IPS-18c (cell line): ENCODE measurements around the gene MRPL2.
"Not testable (repeated sequence)": the region's sequence is repeated elsewhere in the genome, so short reads cannot be mapped to it uniquely, and the experiment has no call there.

Experiments used
- H3K4me3 ChIP-seq: 2 replicates; pipeline ENCODE4 v1.7.0; 2013; ENCODE audit warnings: low read depth, mild to moderate bottlenecking, low read length, moderate library complexity; ENCODE audit not compliant: insufficient read depth
- H3K9me3 ChIP-seq: one replicate; pipeline ENCODE4 v1.6.1; 2013; ENCODE audit warnings: mild to moderate bottlenecking, low read length, moderate library complexity; ENCODE audit not compliant: control insufficient read depth, insufficient read depth

The MRPL2 gene

GRCh38 chr6:43060755-43061633 lies 1.8 kb upstream of the MRPL2 start:
- Histone ChIP-seq H3K9me3 (peaks cover 2% of the 10 kb centered on the region), H3K4me3 (no peak overlapping the region)

- peak overlapping the region; percentile 86 for H3K4me3 ChIP-seq
- H3K9me3 ChIP-seq, result peaks cover 2% of the 10 kb centered on the region
Observed at GRCh38 chr6:43060034-43060754, 960 bp upstream of the MRPL2 start.

- peak overlapping the region; percentile 86 for H3K4me3 ChIP-seq
- peaks cover 2% of the 10 kb centered on the region for H3K9me3 ChIP-seq
Observed at GRCh38 chr6:43058531-43058930, 703 bp downstream of the MRPL2 start.

GRCh38 chr6:43055966-43056365 lies 3.3 kb downstream of the MRPL2 start:
- H3K9me3 ChIP-seq, result peaks cover 2% of the 10 kb centered on the region
- H3K4me3 ChIP-seq, result no peak overlapping the region

- H3K4me3 ChIP-seq, result peak overlapping the region; percentile 94; the same call in 1 of the 2 replicates
- H3K9me3 ChIP-seq, result peaks cover 2% of the 10 kb centered on the region
Observed at GRCh38 chr6:43054206-43054943, 4.9 kb downstream of the MRPL2 start.

- Histone ChIP-seq H3K9me3 (peaks cover 2% of the 10 kb centered on the region), H3K4me3 (peak within 1 kb of the TSS; percentile 94)
Observed at GRCh38 chr6:43053545-43054205, 5.6 kb downstream of the MRPL2 start, which contains the start of gene CUL7. CUL7 (minus strand) TSS chr6:43053851; CDS start chr6:43052788, 1,063 bp downstream.

- H3K9me3 ChIP-seq, result peaks cover 2% of the 10 kb centered on the region
Observed at GRCh38 chr6:43052842-43053544, 6.2 kb downstream of the MRPL2 start.

GRCh38 chr6:43052225-43052841 lies 6.9 kb downstream of the MRPL2 start:
- H3K4me3 ChIP-seq, result peak overlapping the region; percentile 94; the same call in 1 of the 2 replicates

More at GRCh38 chr6:43052842-43053544, 6.2 kb downstream of the MRPL2 start:
- H3K4me3 ChIP-seq, result peak overlapping the region; percentile 94

GRCh38 chr6:43050981-43051380 lies 8.3 kb downstream of the MRPL2 start:
- no peak overlapping the region for H3K4me3 ChIP-seq
- H3K9me3 ChIP-seq, result peaks cover 2% of the 10 kb centered on the region

More at GRCh38 chr6:43052225-43052841, 6.9 kb downstream of the MRPL2 start:
- peaks cover 2% of the 10 kb centered on the region for H3K9me3 ChIP-seq

- H3K9me3 ChIP-seq, result no peaks in the 10 kb centered on the region
Observed at GRCh38 chr6:43047998-43048397, 11.2 kb downstream of the MRPL2 start.

GRCh38 chr6:43045371-43045930 lies 13.8 kb downstream of the MRPL2 start:
- Histone ChIP-seq H3K4me3 (no peak overlapping the region), H3K9me3 (no peaks in the 10 kb centered on the region)

More at GRCh38 chr6:43047998-43048397, 11.2 kb downstream of the MRPL2 start:
- H3K4me3 ChIP-seq, result no peak overlapping the region

GRCh38 chr6:43043310-43043709 lies 15.9 kb downstream of the MRPL2 start:
- Histone ChIP-seq H3K9me3 (no peaks in the 10 kb centered on the region), H3K4me3 (no peak overlapping the region)

- H3K9me3 ChIP-seq, H3K4me3 ChIP-seq: not testable (repeated sequence)
Observed at GRCh38 chr6:43041475-43041874, 17.8 kb downstream of the MRPL2 start.

- Histone ChIP-seq H3K9me3 (no peaks in the 10 kb centered on the region), H3K4me3 (no peak overlapping the region)
Observed at GRCh38 chr6:43040542-43041257, 18.5 kb downstream of the MRPL2 start.

GRCh38 chr6:43038727-43039126 lies 20.5 kb downstream of the MRPL2 start:
- no peak overlapping the region for H3K4me3 ChIP-seq
- H3K9me3 ChIP-seq, result no peaks in the 10 kb centered on the region
